Posterior cingulate gyrus (tissue), 11 donors: ENCODE results near the gene GFM2.
"Not testable (repeated sequence)": the region's sequence is repeated elsewhere in the genome, so short reads cannot be mapped to it uniquely, and the experiment has no call there.

Source experiments
- DNase-seq, 10 donors: peaks; one replicate each; pipeline versions ENCODE4 v3.0.0 to v3.0.0-alpha.2; 2020 to 2021; ENCODE audit warnings: mixed read lengths in 3 of 10
- intact Hi-C: fragments of 100-400 bp; cut with DNase I; formaldehyde crosslinking; loops from one replicate; pipeline ENCODE4 v1.15.1; 2023

GFM2 gene

GRCh38 chr5:74766849-74767578, at the start of gene GFM2, which contains the start of gene NSA2:
TSS of gene GFM2 (minus strand) at chr5:74767117. CDS start at chr5:74763742, 3,375 bp downstream.
TSS of gene NSA2 (plus strand) at chr5:74767249. CDS start at chr5:74767361, 112 bp downstream.
- intact Hi-C loops = loop anchor here (1.0 to 10.0 kb wide), 4 partner anchors 78 to 570 kb away; partner anchors contain the start of genes HEXB and HMGCR
- peak; percentile 92 to 99 (median 98) for DNase-seq

GRCh38 chr5:74810915-74811314, 44.0 kb upstream of the GFM2 start:
- intact Hi-C loops = no loop called here
- no peak for DNase-seq

- intact Hi-C loops = no loop called here
- DNase-seq = no peak
Observed at GRCh38 chr5:74801941-74802340, 35.0 kb upstream of the GFM2 start.

GRCh38 chr5:74801197-74801596, 34.3 kb upstream of the GFM2 start:
- intact Hi-C loops = no loop called here
- DNase-seq = no peak

- intact Hi-C loops = no loop called here
- DNase-seq = peak in 7 of 10 donors; percentile 27 to 86 (median 53)
Observed at GRCh38 chr5:74798977-74799911, 32.3 kb upstream of the GFM2 start.

GRCh38 chr5:74791669-74792068, 24.8 kb upstream of the GFM2 start:
- intact Hi-C loops, DNase-seq: not testable (repeated sequence)

GRCh38 chr5:74787424-74787823, 20.5 kb upstream of the GFM2 start:
- DNase-seq = no peak
- intact Hi-C loops = no loop called here

- no peak for DNase-seq
- intact Hi-C loops = no loop called here
Observed at GRCh38 chr5:74786851-74787250, 19.9 kb upstream of the GFM2 start.

- intact Hi-C loops = no loop called here
- no peak for DNase-seq
Observed at GRCh38 chr5:74778609-74779008, 11.7 kb upstream of the GFM2 start.

- no peak for DNase-seq
- intact Hi-C loops = no loop called here
Observed at GRCh38 chr5:74772359-74772758, 5.4 kb upstream of the GFM2 start.

GRCh38 chr5:74767579-74767913, 629 bp upstream of the GFM2 start:
- no peak for DNase-seq
- intact Hi-C loops = loop anchor here (5.0 to 10.0 kb wide), 3 partner anchors 77 to 570 kb away; partner anchors contain the start of genes HEXB and HMGCR

- no peak for DNase-seq
- intact Hi-C loops = loop anchor here (1.0 to 10.0 kb wide), 4 partner anchors 78 to 571 kb away; partner anchors contain the start of genes HEXB and HMGCR
Observed at GRCh38 chr5:74766418-74766848, 484 bp downstream of the GFM2 start.

- intact Hi-C loops = loop anchor here (1.0 to 10.0 kb wide), 4 partner anchors 79 to 571 kb away; partner anchors contain the start of genes HEXB and HMGCR
- peak in 2 of 10 donors; percentile 60 to 67 for DNase-seq
Observed at GRCh38 chr5:74765929-74766328, 988 bp downstream of the GFM2 start.

GRCh38 chr5:74765201-74765600, 1.7 kb downstream of the GFM2 start:
- intact Hi-C loops = loop anchor here (5.0 to 10.0 kb wide), 3 partner anchors 78 to 572 kb away; partner anchors contain the start of genes HEXB and HMGCR
- no peak for DNase-seq

- intact Hi-C loops = loop anchor here (10.0 kb wide), 1 partner anchor 81 kb away; no protein-coding TSS in a partner anchor
- DNase-seq = no peak
Observed at GRCh38 chr5:74763504-74763903, 3.4 kb downstream of the GFM2 start.

GRCh38 chr5:74762599-74762998, 4.3 kb downstream of the GFM2 start:
- DNase-seq = no peak
- intact Hi-C loops = loop anchor here (10.0 kb wide), 1 partner anchor 82 kb away; no protein-coding TSS in a partner anchor

GRCh38 chr5:74761241-74761640, 5.7 kb downstream of the GFM2 start:
- DNase-seq = no peak
- intact Hi-C loops = loop anchor here (10.0 kb wide), 1 partner anchor 84 kb away; no protein-coding TSS in a partner anchor

- DNase-seq, intact Hi-C loops: not testable (repeated sequence)
Observed at GRCh38 chr5:74748742-74749141, 18.2 kb downstream of the GFM2 start.

GRCh38 chr5:74738406-74738805, 28.5 kb downstream of the GFM2 start:
- DNase-seq = no peak
- intact Hi-C loops = no loop called here

GRCh38 chr5:74736759-74737158, 30.2 kb downstream of the GFM2 start:
- intact Hi-C loops = no loop called here
- DNase-seq = peak in 2 of 10 donors; percentile 31 to 65

- DNase-seq = no peak
- intact Hi-C loops = no loop called here
Observed at GRCh38 chr5:74725331-74725730, 41.6 kb downstream of the GFM2 start.
